Stimulated activated CD8-positive, alpha-beta memory T cell treated with anti-CD3 and anti-CD28 coated beads, Interleukin-2, amount 100 ng/mL, for 48 hours (primary cell): Measurements from ENCODE around the gene FHIT.
"Not testable (repeated sequence)": the region's sequence is repeated elsewhere in the genome, so short reads cannot be mapped to it uniquely, and the experiment has no call there.

Source experiments
- DNase-seq, 2 donors: peaks; one replicate each; pipeline ENCODE4 v3.0.0-alpha.2; 2020; ENCODE audit warnings: low read depth in 2 of 2

FHIT gene

GRCh38 chr3:60920519-60920918 lies 330.7 kb downstream of the FHIT start:
- DNase-seq: no peak

DNA sequence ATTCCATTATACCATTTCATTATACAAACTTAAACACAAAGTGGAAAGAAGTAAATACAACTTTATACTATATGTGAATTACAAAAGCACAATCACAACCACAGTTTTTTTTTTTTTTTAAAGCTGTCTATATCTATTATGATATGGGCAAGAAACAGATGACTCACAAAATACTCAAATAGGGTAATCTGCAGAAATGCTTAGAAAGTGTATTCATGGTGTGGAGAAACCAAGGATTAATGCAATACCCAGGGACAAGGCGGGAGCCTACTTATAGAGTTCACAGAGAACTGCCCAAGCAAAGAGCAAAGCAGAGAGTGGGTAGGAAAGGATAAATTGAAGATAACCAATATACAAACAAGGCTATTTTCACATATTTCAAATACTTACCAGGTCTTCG lies 332.0 kb downstream of the FHIT start:
- no peak for DNase-seq

DNA sequence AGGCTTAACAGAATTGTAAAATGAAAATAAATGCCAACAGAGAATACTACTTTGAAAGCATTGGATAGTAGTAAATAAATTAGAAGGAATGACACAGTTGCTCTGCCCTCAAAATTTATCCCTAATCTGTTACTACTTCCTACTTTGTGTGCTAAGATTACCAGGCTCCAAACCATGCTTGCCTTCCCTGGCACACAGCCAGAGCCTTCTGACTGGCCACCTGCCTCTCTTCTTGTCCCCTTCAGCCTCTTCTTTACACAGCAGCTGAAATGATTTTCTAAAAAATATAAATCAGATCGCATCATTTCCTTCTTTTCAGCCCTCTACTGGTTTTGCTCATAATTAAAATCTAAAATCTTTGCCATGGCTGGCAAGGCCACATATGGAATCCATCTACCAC lies 334.1 kb downstream of the FHIT start:
- DNase-seq: no peak

GRCh38 chr3:60916546-60916945 lies 334.7 kb downstream of the FHIT start:
- no peak for DNase-seq

DNA sequence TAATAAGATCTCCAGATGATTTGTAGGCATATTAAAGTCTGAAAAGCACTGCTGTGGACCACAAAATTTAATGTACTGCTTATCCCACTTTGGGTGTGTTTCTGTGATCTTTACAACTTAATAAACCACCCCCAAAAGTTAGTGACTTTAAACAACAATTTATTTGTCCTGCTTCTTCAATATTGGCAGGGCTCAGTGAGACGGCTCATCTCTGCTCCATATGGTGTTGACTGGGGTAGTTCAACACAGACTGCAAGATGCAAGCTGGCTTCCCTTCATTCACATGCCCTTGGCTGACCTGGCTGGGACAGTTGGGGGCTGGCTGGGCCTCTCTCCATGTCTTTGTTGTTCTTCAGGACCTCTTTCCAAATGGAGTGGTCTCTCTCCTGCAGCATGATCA lies 337.8 kb downstream of the FHIT start:
- DNase-seq: no peak

DNA sequence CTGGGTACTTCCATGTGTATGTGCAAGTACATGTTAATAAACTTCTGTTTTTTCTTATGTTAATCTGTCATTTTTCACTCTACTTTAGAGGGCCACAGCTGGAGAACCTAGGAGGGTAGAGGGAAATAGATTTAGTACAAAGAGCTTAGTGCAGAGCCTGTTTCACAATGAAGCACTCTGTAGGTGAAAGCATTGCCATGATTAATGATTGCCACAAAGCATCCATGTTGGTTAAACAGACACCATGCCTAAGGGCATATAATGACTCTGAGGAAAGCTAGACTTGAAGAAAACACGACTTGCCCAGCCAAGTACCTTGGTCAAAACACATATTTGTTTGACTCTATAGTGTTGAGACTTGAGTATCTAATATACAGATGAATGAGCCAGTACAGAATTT lies 338.4 kb downstream of the FHIT start:
- no peak for DNase-seq

- DNase-seq: no peak
These were observed 339.1 kb downstream of the FHIT start for GRCh38 chr3:60912142-60912541.

- no peak for DNase-seq
These were observed 341.7 kb downstream of the FHIT start for GRCh38 chr3:60909526-60909925.

DNA sequence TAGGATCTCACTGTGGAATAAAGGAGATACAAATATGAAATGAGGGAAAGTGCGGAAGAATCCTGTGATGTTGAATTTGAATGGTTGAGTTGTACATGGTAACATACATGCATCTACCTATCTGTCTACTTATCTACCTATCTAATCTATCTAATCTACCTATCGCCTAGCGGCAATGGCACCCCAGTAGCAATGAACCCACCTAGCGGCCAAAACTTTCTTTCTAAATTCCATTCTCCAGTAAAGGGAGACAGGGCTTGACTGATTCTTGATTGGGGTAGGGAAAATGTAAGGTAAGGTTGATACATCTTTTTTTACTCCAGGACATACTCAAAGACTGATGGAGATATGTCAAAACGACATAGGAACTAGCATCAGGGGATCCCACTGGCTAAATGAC lies 345.0 kb downstream of the FHIT start:
- DNase-seq: no peak

DNA sequence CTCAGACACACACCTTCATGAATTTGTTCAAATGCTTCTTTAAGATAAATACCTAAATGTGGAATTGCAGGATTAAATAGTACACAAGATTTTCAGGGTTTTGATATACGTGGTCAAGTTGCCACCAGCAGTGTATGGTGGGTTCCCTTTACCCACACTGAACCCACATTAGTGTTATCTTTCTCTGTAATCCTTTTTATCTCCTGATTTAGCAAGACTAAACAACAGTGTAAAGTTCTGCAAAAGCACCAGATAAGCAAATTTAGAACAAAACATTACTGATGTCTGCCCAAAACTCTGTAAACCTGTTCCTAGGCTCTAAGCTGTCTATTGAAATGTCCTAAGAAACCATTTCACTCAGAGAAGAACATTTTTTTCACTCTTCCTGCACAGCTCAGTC lies 352.9 kb downstream of the FHIT start:
- no peak for DNase-seq

GRCh38 chr3:60893946-60894345 lies 357.3 kb downstream of the FHIT start:
- DNase-seq: no peak

DNA sequence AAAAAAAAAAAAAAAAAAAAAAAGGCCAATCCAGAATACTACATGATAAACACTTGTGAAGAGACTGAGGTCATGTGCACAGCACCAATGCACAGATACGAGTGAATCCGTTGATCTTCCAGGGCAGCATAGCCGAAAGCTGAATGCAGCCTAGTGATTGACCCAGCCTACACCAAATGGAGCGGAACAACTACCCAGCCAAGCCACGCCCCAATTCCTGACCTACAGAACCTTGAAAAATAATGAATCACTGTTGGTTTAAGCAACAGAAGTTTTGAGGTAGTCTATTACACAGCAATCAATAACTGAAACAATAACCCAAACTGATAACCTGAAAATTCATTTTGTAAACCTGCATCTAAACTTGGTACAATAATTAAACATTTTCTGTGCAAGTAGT lies 361.0 kb downstream of the FHIT start:
- no peak for DNase-seq

DNA sequence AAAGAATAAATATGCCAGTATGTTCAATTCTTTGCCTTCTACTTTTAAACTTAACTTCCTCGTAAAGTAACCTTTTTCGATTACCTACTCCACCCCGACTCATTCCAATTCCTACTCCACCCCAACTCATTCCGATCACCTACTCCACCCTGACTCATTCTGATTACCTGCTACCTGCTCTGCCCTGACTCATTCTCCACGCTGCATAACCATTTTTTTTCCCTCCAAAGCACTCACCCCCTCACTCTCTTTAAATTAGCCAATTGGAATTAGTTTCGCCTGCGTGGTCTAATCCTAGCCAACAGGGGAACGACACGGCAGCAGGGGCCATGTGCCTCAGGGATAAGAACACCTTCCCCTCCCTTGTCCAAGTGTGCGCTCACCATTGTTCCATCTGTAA lies 362.3 kb downstream of the FHIT start:
- DNase-seq: not testable (repeated sequence)

DNA sequence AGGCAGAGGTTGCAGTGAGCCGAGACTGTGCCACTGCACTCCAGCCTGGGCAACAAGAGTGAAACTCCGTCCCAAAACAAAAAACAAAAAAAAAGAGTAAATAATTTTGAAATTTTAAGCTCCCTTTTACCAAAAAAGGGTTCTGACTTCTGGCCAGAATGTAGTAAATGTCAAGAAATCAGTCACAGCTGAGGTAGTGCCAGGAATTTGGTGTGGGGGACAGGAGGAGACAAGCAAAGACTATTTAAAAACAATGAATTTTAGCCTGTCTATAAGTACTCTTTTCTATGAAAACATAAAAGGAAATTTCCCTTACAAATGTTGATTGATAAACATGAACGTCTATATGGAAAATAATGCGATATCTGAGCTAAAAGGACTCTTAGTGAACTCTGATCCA lies 363.7 kb downstream of the FHIT start:
- DNase-seq: no peak

GRCh38 chr3:60886518-60886917 lies 364.7 kb downstream of the FHIT start:
- DNase-seq: no peak

GRCh38 chr3:60884005-60884404 lies 367.2 kb downstream of the FHIT start:
- DNase-seq: no peak

DNA sequence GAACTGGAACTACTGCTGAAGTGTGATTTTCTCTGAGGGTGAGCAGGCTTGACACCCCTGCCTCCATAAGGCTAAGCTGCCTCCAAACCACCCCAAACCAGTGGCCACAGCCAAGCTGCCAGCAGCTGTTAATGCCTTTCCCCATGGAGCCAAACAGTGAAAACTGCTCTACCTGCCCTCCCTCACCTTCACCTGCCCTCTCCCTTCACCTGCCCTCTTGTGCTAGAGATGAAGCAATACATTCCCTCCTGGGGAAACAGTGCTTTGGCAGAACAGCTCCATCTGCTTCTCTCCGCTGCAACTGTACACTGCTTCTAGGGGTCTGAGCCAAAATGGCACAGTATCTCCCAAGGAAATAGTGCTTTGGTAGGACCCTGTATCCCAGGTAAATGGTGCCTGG lies 374.1 kb downstream of the FHIT start:
- no peak for DNase-seq

DNA sequence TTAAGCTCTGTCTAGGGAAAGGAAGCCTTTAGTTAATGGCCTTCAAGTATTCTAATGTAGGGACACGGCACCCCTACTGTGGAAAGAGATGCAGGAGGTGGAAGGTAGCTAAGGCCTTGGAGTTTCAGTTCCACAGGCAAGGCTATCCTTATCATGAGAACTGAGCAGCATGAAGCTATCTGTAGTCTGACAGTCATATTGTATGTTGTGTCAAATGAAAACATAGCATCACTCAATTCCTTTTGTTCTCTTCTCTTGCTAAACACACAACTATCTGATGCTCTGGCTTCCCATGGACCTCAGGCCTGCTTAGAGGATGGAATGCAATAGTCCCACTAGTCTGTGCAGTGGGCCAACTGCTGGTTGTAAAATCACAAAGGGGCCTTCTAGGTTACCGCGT lies 380.9 kb downstream of the FHIT start:
- DNase-seq: no peak

- DNase-seq: no peak
These were observed 384.1 kb downstream of the FHIT start for GRCh38 chr3:60867200-60867599.

GRCh38 chr3:60856257-60857046 lies 394.8 kb downstream of the FHIT start:
- DNase-seq: no peak

DNA sequence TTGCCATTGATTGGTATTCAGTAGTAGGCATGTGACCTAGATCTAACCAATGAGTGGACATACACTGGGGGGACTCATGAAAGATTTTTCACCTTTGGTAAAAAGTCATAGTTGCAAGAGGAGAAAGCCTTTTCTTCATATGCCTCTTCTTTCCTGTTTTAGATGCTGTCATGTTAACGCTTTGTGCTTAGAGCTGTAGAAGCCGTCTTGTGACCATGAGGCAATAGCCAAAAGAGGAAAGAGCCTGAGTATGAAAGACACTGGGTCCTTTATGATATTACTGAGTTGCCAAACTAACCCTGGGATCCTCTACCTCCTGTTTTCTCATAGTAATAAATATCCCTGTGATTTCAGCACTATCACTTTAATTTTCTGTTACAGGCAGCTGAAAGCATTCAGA lies 396.0 kb downstream of the FHIT start:
- no peak for DNase-seq

GRCh38 chr3:60854791-60855190 lies 396.5 kb downstream of the FHIT start:
- no peak for DNase-seq

DNA sequence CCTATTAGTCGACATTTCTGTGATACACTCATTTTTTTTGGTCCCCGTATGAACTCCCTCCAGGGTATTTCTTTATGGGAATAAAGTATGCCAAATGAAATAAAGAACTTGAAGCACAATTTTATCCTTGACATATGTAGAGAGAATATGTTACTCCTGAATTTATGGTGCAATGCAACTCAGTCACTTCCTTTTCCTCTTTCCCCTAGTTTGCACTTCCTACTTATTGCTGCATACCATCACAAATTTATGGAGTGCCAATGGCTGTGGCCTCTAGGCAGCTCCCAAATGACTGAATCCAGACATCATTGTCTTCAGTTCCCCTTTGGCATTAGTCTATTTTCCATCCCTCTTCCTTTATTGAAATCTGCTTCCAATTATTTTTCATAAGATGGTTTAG lies 403.5 kb downstream of the FHIT start:
- no peak for DNase-seq

- DNase-seq: no peak
These were observed 407.0 kb downstream of the FHIT start for GRCh38 chr3:60844256-60844655.
